NCI-H2107 treated with DMSO at 0.1 percent for 48 hours (cell line): Measurements from ENCODE around the gene STK32C.

ENCODE experiments used
- DNase-seq: peaks from one replicate; lab custom pipeline; 2025; ENCODE audit not compliant: unreplicated experiment; lab: John Stamatoyannopoulos, UW

Gene STK32C

DNA sequence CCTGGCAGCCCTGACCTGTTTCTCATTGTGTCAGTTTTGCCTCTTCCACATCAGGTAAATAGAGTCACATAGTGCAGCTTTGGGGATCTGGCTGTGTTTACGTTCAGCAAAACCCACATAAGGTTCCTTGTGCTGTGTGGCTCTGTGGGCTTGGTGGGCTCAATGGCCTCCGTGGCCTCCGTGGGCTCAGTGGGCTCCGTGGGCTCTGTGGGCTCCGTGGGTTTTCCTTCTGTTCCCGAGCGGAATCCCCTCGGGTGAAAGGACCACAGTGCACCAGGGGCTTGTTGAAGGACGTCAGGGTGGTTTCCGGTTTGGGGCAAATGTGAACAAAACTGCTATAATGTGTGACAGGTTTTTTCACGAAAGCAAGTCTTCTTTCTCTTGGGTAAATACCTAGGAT, 133.5 kb downstream of the STK32C start:
- no peak for DNase-seq

DNA sequence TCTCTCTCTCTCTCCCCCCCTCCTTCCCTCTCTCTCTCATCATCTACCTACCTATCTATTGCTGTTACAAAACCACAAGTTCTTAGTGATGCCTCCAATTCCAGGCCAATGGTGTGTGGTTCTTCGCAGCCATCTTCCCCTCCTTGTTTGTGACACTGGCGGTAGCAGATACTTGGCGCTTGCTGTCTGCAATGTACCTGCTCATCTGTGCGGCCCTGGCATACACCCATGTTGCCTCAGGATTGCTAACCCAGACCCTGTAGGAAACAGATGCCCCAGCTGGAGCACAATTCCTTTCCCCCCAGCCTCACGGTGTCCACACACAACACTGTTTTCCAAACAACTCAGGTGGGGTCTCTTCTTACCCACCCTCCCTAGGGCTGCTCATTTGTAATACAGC, 134.6 kb downstream of the STK32C start:
- DNase-seq: no peak

DNA sequence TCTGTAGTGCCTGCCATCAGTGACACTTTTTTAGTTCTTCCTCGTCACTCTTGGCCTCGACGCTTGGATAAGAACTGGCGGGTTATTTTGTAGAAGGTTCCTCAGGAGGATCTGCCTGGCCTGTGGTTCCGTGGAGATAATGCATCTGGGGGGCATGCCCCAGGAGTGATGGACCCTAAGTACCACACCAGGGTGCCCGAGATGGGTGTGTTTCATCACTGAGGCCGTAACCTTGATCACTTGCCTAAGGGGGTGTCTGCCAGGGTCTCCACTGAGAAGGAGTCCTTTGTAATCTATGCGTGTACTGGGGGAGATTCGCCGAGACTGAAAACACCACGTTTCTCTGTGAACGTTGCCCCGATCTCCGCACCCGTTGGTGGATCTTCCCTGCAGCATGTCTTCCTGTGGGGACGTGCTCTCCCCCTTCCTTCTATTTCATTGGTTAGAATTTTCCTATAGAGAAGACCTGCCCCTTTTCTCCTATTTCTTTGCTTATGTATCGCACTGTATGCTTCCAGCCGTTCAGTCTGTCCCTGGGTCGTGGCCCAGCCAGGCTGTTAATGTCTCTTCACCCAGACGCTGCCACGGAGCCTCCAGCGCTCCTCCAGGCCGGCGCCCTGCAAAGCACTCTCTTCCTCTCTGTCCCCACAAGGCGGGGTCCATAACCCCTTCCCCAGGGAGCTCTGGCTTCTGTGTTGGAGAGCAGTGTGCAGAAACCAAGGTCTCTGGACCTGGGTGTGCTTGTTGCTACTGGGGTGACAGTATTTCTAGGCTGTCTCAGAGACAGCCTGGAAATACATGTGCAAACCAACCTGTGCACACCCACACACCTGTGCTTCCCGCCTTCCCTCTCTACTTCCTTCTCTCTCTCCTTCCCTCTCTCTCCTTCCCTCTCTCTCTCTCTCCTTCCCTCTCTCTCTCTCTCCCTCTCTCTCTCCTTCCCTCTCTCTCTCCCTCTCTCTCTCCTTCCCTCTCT, 135.4 kb downstream of the STK32C start:
- DNase-seq: no peak

DNA sequence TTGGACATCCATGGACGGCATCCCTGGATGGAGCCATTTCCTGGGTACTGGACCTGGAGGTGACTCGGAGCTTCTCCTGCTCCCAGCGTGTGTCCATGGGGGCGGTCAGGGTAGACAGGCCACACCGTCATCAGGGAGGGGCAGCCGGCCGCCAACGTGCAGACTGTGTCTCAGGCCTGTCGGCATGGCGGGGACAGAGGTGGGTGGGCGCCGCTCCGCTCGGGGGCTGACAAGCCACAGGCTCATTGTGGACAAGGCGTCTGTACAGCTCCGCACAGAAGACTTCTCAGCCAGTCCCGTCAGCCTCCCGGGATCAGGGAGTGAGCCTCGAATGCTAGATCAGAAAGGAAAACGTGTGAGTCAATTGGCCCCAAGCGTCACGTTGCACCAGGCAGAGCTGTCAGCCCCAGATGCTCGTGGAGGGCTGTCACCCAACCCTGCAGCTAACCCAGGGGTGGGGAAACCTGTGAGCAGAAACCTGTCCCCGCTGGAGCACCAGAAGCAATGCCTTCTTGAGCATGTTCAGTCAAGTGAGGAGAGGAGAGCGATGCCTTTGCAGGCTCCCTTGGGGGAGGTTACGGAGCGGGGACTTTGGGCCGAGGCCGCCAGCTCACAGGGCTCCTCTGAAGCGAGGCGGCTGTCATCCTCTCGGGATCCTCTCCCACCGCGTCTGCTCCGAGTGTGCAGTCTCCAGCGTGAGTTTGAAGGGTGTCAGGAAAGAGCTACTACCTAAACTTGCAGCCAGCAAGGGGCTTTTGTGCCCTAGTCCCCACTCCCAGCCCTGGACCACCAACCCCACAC, 137.0 kb downstream of the STK32C start:
- DNase-seq: no peak

DNA sequence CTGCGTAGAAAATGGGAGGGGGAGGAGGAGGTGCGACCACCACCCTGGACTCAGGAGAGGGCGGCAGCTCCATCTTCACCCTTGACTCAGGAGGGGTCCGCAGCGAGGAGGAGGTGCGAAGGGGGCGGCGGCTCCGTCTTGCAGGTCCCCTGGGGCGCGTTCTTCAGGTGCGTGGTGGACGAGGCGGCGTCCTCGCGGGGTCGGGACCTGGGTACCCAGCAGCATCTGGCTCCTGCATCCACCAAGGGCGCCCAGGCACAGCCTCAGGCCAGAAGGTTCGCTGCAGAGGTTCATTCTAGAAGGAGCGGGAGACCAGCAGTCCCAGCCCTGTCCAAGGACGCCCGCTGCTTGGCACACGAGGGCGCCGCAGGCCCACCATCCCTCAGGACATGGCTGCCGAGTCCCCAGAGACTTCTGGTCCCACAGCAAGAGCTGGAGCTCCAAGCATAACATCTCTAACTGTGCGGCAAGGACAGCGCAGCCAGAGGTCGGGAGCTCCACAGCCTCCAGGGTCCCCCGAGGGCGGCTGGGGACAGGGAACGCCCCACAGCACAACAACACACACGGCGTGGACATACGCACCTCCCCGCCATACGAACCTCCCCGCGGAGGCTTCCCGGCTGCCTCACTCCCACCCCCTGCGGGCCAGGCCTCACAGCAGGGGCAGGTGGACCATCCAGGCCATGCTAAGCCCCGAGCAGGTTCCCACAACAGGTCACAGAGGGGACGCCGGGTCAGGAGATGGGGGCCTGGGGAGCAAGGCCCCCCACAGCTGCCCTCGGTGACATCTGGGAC, 137.8 kb downstream of the STK32C start:
- no peak for DNase-seq

DNA sequence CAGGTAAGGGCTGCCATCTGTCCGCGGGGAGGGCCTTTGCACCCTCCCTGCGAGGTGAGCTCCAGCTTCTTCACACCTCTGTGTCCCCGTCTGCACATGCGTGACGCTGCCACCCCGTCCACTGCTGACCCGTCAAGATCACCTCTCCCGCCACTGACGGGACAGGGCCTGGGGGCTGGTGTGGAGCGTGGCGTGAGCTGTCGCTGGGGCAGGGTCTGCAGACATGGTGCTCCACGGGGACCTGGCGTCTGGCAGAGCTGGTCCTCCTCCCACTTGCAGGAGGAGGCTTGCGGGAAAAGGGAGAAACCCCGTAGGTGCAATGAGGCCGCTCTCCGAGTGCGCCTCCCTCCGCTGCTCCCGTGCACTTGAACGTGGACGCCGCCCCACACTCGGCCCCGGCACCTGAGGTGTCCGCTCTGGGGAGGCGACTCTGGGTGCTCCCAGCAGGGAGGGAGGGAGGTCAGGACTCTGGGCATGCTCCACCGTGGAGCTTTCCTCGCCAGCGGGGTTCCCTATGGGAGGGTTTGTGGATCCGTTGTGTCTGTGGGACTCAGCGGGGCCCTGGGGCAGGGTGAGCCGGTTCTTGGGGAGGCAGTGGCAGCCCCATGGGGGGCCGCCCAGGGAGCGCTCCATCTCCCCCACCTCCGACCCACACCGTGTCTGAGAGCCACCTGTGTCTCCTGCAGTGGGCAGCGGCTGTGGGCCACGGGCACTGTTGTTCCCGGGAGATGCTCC, 138.6 kb downstream of the STK32C start:
- no peak for DNase-seq

DNA sequence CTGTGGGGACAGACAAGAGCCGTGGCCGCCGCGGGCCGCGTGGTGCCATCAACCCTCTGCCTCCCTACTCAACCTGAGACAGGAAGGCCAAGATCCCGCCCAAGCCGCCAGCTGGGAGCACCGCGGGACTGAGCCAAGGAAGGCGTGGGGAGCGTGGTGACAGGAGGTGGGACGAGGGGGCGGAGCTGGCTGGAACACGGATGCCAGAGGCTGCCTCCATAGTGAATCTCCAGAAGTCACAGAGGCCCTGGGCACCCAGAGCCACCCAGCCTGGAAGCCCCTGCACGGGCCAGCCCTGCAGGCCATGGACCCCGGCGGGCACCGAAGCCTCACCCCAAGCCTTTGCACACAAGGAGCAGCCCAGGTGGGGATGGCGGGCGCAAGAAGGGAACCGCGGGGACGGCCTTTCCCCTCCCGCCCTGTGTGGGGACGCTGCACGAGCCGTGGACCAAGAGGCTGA, 139.1 kb downstream of the STK32C start:
- DNase-seq: no peak

DNA sequence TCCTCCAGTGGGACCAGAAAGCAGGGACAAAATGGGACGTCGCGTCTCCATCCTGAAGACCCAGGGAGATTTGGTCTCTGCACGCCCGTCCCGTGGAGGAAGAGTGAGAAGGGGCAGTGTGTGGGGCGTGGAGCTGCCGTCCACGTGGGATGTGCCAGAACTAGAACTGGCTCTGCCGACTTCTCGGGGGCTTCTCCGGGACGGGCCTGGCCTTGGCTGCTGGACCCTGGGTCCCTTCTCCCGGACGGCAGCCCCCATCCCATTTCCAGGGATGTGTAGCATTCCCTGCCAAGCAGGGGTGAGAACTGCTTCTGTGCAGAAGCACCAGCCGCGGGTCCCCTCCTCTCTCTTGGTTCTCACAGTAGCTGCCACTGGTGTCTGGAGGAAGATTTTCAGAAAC, 139.8 kb downstream of the STK32C start:
- DNase-seq: no peak

DNA sequence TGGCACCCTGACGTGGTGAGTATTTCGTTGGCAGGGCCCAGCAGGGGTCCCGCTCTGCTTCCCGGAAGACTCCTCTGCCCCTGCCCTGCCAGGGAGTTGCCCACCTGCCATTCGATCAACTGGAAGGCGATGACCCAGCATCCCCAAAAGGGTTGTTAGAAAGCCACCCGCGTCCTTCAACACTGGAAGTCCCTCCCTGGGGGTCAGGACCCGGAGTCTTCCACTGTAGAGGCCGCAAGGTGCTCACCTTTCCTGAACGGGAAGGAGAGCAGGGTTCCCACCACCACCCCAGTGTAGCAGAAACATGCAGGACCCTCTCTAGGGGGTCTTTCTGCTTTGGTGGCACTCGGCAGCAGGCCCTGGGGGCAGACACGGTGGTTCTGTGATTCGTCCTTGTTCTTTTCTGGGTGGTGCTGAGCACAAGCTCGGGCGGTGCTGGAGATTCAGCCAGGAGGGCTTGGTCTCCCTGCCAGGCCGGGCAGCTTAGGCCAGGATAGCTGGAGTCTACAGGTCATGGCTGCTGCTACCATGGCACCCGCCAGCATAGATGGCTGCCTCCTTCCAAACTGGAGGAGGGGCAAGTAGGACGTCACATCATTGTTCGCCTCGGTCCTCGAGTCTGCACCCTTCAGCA, 140.6 kb downstream of the STK32C start:
- DNase-seq: no peak

DNA sequence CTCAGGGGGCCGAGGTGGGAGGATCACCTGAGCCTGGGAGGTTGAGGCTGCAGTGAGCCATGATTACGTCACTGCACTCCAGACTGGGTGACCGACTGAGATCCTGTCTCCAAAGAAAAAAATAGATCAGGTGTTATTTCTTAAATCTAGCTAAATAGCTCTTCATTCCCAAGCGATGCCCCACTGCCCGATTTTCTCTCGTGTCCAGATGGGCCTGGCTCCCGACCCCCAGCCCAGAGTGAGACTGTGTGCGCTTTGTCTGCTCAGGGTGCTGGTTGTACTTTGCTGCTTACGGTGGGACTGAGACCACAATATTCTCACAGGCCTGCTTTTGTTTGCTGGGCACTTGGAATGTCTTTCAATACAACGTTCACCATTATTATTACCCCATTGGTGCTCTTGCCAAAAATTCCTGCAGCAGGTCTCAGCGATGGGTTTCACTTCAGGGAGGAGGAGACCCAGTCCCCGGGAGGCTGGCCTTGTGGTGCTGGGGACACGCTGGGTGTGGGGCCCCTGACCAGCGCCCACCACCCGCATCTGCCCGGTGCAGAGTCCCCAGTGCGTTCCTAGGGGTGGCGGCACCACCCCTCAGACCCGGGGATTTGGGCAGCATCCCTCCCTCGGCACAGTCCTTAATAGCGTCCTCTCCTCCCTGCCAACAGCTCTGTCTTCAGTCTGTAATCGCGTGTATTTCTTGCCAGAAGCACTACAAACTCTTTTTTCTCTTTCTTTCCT, 141.4 kb downstream of the STK32C start:
- DNase-seq: no peak

DNA sequence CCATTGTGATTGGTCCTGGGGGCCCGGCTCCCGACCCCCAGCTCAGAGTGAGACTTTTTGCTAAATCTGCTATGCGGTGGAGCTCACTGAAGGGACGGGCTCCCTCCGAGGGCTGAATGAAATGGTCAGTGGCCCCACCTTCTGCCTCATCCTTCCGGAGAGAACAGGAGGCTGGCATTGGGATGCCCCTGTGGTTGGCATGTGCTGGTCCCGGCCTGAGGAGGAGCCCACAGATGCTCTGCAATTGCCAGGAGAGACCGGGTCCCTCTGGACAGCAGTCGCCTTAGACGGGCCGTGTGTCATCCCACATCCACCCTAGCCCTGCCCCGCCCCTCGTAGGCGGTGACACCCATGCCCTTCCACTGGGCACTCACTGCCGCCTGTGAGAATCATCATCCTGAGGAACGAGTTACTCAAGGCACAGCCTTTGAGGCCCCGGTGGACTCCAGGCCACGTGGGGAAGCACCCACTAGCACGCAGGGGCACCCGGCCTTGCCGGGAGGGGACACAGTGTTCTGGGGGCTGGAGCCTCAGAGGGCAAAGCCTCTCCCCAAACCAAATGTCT, 142.3 kb downstream of the STK32C start:
- DNase-seq: no peak

DNA sequence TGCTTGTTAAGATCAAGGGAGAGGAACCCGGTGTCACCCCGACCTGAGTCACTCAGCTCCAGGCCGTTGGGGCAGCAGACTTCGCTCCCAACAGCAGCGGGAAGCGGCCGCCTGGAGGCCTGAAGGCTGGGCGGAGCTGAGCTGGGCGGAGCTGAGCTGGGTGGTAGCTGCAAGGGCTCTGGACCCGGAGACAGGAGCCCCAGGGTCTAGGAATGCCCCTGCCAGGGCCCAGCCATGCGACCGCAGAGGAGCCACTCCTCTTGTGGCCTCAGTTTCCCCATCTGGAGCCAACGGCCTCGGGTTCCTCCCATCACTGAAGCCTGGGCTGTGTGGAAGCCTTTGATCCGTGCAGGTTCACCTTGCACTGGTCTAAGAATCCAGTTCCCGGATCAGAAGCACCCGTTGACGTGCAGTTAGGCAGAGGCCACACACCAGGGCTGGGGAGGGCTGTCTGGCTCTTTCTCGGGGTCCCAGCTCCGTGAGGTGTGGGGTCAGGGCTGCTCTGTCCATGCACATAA, 142.9 kb downstream of the STK32C start:
- DNase-seq: no peak

DNA sequence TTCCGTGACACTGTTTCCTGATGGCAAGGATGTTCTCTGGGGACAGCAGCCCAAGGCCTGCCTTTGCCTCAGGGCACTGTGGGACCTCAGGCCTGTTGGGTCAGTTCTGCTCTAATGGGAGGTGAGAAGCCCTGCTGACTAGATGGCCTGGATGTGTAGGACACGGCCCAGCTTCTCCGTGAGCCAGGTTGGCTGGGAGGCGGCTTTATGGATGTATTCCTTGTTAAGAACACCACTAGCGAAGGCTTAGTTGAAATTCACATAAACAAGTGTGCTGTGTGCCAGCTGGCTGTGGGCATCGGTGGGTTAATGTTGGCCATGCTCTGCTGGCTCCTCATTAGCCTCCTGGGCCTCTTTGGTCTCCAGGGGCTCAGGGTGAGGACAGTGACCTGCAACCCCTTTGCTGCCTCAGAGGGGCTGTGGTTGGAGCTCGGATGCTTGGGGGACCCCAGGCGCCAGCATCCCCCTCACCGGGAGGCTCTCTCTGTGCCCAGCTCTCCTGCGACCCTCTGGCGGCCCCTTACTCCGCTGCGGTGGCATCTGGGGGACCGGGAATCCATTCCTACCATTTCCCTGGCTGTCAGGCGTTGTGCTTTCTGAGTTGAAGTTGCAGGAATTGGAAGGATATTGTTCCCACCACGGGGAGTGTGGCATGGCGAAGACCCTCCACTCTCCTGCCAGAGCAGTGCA, 143.8 kb downstream of the STK32C start:
- no peak for DNase-seq

DNA sequence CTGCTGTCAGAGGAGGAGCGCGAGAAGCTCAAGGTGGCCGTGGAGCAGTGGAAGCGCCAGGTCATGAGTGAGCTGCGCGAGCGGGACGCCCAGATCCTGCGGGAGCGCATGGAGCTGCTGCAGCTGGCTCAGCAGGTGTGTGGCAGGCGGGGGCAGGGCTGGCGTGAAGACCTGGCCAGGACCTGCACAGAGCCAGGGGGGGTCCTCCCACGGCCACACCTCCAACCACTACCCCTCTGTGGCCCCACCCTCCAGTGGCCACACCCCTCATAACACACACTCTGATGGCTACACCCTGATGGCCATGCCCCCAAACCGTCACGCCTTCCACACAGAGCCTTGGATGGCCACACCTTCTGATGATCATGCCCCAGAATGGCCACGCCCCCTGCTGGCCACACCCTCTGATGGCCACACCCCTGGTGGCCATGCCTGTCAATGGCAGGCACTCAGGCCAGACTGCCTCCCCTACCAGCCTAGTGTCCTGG, 144.4 kb downstream of the STK32C start:
- peak; percentile 46 for DNase-seq

DNA sequence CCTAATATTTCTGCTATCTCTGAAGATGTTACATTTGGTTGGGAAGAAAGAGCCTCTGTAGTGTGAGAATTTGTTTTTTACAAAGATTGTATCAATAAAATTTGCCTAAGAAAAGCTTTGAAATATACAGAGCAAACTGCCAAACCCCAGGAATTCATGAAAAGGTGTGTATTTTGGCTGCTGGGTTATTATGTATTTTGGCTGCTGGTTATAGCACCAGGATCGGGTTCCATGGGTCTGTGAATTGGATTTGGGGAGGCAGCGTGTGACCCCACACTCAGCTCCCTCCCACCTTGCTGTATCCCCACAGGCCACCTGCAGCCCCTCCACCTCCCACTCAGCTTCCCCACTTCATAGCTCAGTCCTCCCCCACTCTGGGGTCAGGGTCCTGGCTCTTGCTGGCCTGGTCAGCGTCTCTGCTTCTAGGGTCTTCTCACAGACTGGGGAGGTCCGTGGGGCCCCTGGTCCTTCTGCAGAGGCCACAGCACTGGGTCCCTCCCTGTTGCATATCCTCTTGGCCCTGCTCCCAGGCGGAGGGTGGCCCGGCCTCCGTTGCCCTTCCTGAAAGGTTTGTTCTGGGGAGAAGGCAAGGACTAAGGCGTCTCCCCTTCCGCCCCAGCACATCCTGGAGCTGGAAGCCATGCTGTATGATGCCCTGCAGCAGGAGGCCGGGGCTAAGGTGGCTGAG, 145.0 kb downstream of the STK32C start:
- DNase-seq: no peak

DNA sequence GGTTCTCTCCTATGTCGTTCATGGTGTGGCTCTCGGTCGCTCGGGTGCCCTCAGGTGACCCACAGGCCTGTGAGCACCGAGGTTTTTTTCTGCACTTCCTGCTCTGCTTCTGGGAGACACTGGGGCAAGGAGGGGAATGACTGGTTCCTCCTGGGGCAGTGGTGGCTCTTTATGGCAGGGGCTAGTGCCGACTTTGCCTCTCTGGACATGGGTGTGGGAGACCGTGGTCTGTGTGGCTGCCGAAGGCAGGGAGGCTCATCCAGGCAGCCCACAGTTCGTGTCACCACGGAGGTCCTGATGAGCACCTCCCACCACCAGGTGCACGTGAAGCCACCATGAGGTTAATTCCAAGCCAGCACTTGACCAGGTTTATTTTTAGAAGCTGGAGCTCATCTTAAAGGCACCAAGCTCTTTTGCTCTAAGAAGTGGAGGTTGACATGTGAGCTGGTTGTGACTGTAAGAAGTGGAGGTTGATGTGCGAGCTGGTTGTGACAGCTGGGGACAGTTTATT, 145.7 kb downstream of the STK32C start:
- DNase-seq: peak; percentile 27
